ENCODE results near the gene TPR.

The TPR gene

GRCh38 chr1:186330758-186331157 is 44.3 kb downstream of the TPR start:
- no peak for FAIRE-seq
- DNase-seq (ENCODE audit: insufficient read length, low spot score): no peak

GRCh38 chr1:186327331-186327730 is 47.7 kb downstream of the TPR start:
- DNase-seq (ENCODE audit: insufficient read length, low spot score) (no peak), FAIRE-seq (peak; percentile 42)

GRCh38 chr1:186326009-186326408 is 49.0 kb downstream of the TPR start:
- FAIRE-seq (no peak), DNase-seq (ENCODE audit: insufficient read length, low spot score) (no peak)

- no peak for FAIRE-seq
- no peak for DNase-seq (ENCODE audit: insufficient read length, low spot score)
Observed at GRCh38 chr1:186325239-186325638, 49.8 kb downstream of the TPR start.

- FAIRE-seq: no peak
Observed at GRCh38 chr1:186323865-186324264, 51.2 kb downstream of the TPR start.

GRCh38 chr1:186315570-186315969 is 59.5 kb downstream of the TPR start:
- FAIRE-seq: no peak
- no peak for DNase-seq (ENCODE audit: insufficient read length, low spot score)

More at GRCh38 chr1:186323865-186324264, 51.2 kb downstream of the TPR start:
- no peak for DNase-seq (ENCODE audit: insufficient read length, low spot score)

GRCh38 chr1:186311375-186312051 is 63.5 kb downstream of the TPR start:
- DNase-seq (ENCODE audit: insufficient read length, low spot score) (no peak), FAIRE-seq (no peak)

- DNase-seq (ENCODE audit: insufficient read length, low spot score) (no peak), FAIRE-seq (no peak)
Observed at GRCh38 chr1:186310307-186310706, 64.7 kb downstream of the TPR start.

GRCh38 chr1:186308264-186309060 is 66.6 kb downstream of the TPR start:
- no peak for FAIRE-seq

GRCh38 chr1:186307445-186307844 is 67.6 kb downstream of the TPR start:
- FAIRE-seq (no peak), DNase-seq (ENCODE audit: insufficient read length, low spot score) (no peak)

More at GRCh38 chr1:186308264-186309060, 66.6 kb downstream of the TPR start:
- no peak for DNase-seq (ENCODE audit: insufficient read length, low spot score)

GRCh38 chr1:186306533-186306932 is 68.5 kb downstream of the TPR start:
- no peak for FAIRE-seq
- no peak for DNase-seq (ENCODE audit: insufficient read length, low spot score)

- DNase-seq (ENCODE audit: insufficient read length, low spot score) (peak; percentile 13), FAIRE-seq (peak; percentile 60)
Observed at GRCh38 chr1:186304982-186305949, 69.8 kb downstream of the TPR start.

- DNase-seq (ENCODE audit: insufficient read length, low spot score) (no peak), FAIRE-seq (no peak)
Observed at GRCh38 chr1:186303911-186304310, 71.1 kb downstream of the TPR start.

GRCh38 chr1:186302381-186302920 is 72.6 kb downstream of the TPR start:
- DNase-seq (ENCODE audit: insufficient read length, low spot score) (no peak), FAIRE-seq (no peak)

- DNase-seq (ENCODE audit: insufficient read length, low spot score) (no peak), FAIRE-seq (no peak)
Observed at GRCh38 chr1:186301448-186301847, 73.6 kb downstream of the TPR start.

- FAIRE-seq (no peak), DNase-seq (ENCODE audit: insufficient read length, low spot score) (no peak)
Observed at GRCh38 chr1:186300056-186300455, 75.0 kb downstream of the TPR start.

GRCh38 chr1:186299570-186299969 is 75.5 kb downstream of the TPR start:
- FAIRE-seq: no peak

GRCh38 chr1:186298851-186299250 is 76.2 kb downstream of the TPR start:
- FAIRE-seq (no peak), DNase-seq (ENCODE audit: insufficient read length, low spot score) (no peak)

More at GRCh38 chr1:186299570-186299969, 75.5 kb downstream of the TPR start:
- DNase-seq (ENCODE audit: insufficient read length, low spot score): no peak

- DNase-seq (ENCODE audit: insufficient read length, low spot score) (no peak), FAIRE-seq (no peak)
Observed at GRCh38 chr1:186297439-186298045, 77.5 kb downstream of the TPR start.

- DNase-seq (ENCODE audit: insufficient read length, low spot score): no peak
- no peak for FAIRE-seq
Observed at GRCh38 chr1:186295980-186296379, 79.1 kb downstream of the TPR start, which contains the start of gene PRG4. Gene PRG4, plus strand, starts transcription at chr1:186296279.
